MM.1S (cell line): ENCODE data around the gene IQCF5.

Source experiments
- DNase-seq: peaks from one replicate; pipeline ENCODE4 v3.0.0-alpha.2; 2015
- H2AFZ ChIP-seq: fragments of 300-600 bp; sonication (generic); 2 replicates; pipeline ENCODE4 v1.6.0; 2016; ENCODE audit warnings: antibody characterized with exemption, low read length
- H3F3A ChIP-seq: fragments of 300-600 bp; sonication (generic); 2 replicates; pipeline ENCODE4 v1.6.1; 2016; ENCODE audit warnings: mild to moderate bottlenecking, antibody characterized with exemption, low read length, moderate library complexity, mixed read lengths; ENCODE audit not compliant: insufficient read depth
- H3K27ac ChIP-seq: fragments of 300-600 bp; sonication (generic); 2 replicates; pipeline ENCODE4 v1.5.1; 2016; ENCODE audit warnings: mild to moderate bottlenecking, low read length
- H3K27me3 ChIP-seq: fragments of 300-600 bp; sonication (generic); replicated peaks from 2 replicates; pipeline ENCODE4 v1.6.0; 2016; ENCODE audit warnings: low read length; ENCODE audit not compliant: insufficient read depth
- H3K36me3 ChIP-seq: fragments of 300-600 bp; sonication (generic); replicated peaks from 2 replicates; pipeline ENCODE4 v1.6.1; 2016; ENCODE audit warnings: mild to moderate bottlenecking, low read length, mixed read lengths; ENCODE audit not compliant: insufficient read depth
- H3K4me1 ChIP-seq: fragments of 300-600 bp; sonication (generic); 2 replicates; pipeline ENCODE4 v1.6.1; 2016; ENCODE audit warnings: low read length, mixed read lengths
- H3K4me2 ChIP-seq: fragments of 300-600 bp; sonication (generic); 2 replicates; pipeline ENCODE4 v1.6.0; 2016; ENCODE audit warnings: low read depth, low read length
- H3K4me3 ChIP-seq: fragments of 300-600 bp; sonication (generic); 2 replicates; pipeline ENCODE4 v1.5.1; 2016; ENCODE audit warnings: low read length, mixed read lengths
- H3K79me2 ChIP-seq: fragments of 300-600 bp; sonication (generic); 2 replicates; pipeline ENCODE4 v1.6.1; 2016; ENCODE audit warnings: mixed run types, low read length, mixed read lengths
- H3K9ac ChIP-seq: fragments of 300-600 bp; sonication (generic); 2 replicates; pipeline ENCODE4 v1.6.1; 2016; ENCODE audit warnings: low read length, mixed read lengths
- H3K9me2 ChIP-seq: fragments of 300-600 bp; sonication (generic); replicated peaks from 2 replicates; pipeline ENCODE4 v1.6.1; 2016; ENCODE audit warnings: mild to moderate bottlenecking, low read length, mixed read lengths; ENCODE audit not compliant: insufficient read depth
- H3K9me3 ChIP-seq: fragments of 300-600 bp; sonication (generic); replicated peaks from 2 replicates; pipeline ENCODE4 v1.6.1; 2016; ENCODE audit warnings: mild to moderate bottlenecking, low read length, mixed read lengths; ENCODE audit not compliant: insufficient read depth
- H4K20me1 ChIP-seq: fragments of 300-600 bp; sonication (generic); 2 replicates; pipeline ENCODE4 v1.6.1; 2016; ENCODE audit warnings: mild to moderate bottlenecking, low read length, moderate library complexity, mixed read lengths; ENCODE audit not compliant: insufficient read depth
- EZH2 ChIP-seq: fragments of 300-600 bp; sonication (generic); optimal IDR thresholded peaks from 2 replicates; pipeline ENCODE3; 2017; ENCODE audit warnings: low read depth, mild to moderate bottlenecking, antibody characterized with exemption, low read length, mixed read lengths
- EZH2phosphoT487 ChIP-seq: fragments of 300-600 bp; sonication (generic); IDR thresholded peaks from 2 replicates; pipeline ENCODE4 v1.6.1; 2018; ENCODE audit warnings: antibody characterized with exemption, low read length
- TF ChIP-seq, protein P1 (sequence below): fragments of 300-600 bp; sonication (generic); IDR thresholded peaks from 2 replicates; pipeline ENCODE4 v1.5.1; 2016; ENCODE audit warnings: antibody characterized with exemption, low read length, mixed read lengths

The IQCF5 gene

GRCh38 chr3:51875501-51875900, at the start of gene IQCF5:
TSS of gene IQCF5 (minus strand) at chr3:51875601. CDS start at chr3:51875531, 70 bp downstream.
- Histone ChIP-seq H3K4me3 (no peak within 1 kb of the TSS), H3K27me3 (no peaks in the 10 kb centered on the region), H3K79me2 (no peaks in the 10 kb centered on the region), H3K4me2 (no peak within 1 kb of the TSS), H4K20me1 (no peaks in the 10 kb centered on the region), H3K9me3 (no peaks in the 10 kb centered on the region), H3K9me2 (no peaks in the 10 kb centered on the region), H3K36me3 (no peaks in the 10 kb centered on the region), H3F3A (no peaks in the 10 kb centered on the region), H2AFZ (no peak within 1 kb of the TSS), H3K4me1 (no peaks in the 10 kb centered on the region), H3K9ac (no peak within 1 kb of the TSS), H3K27ac (no peak within 1 kb of the TSS)
- DNase-seq = no peak
- TF ChIP-seq, protein P1, sequence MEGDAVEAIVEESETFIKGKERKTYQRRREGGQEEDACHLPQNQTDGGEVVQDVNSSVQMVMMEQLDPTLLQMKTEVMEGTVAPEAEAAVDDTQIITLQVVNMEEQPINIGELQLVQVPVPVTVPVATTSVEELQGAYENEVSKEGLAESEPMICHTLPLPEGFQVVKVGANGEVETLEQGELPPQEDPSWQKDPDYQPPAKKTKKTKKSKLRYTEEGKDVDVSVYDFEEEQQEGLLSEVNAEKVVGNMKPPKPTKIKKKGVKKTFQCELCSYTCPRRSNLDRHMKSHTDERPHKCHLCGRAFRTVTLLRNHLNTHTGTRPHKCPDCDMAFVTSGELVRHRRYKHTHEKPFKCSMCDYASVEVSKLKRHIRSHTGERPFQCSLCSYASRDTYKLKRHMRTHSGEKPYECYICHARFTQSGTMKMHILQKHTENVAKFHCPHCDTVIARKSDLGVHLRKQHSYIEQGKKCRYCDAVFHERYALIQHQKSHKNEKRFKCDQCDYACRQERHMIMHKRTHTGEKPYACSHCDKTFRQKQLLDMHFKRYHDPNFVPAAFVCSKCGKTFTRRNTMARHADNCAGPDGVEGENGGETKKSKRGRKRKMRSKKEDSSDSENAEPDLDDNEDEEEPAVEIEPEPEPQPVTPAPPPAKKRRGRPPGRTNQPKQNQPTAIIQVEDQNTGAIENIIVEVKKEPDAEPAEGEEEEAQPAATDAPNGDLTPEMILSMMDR = no peak
- no peak for TF ChIP-seq EZH2
- TF ChIP-seq EZH2phosphoT487 = no peak

GRCh38 chr3:51921081-51921578, 45.7 kb upstream of the IQCF5 start:
- Histone ChIP-seq H4K20me1 (no peaks in the 10 kb centered on the region), H2AFZ (no peak overlapping the region), H3K4me2 (no peak overlapping the region), H3K4me3 (no peak overlapping the region), H3K9ac (no peak overlapping the region), H3K27me3 (no peaks in the 10 kb centered on the region), H3K4me1 (no peaks in the 10 kb centered on the region), H3K79me2 (no peaks in the 10 kb centered on the region), H3K9me3 (no peaks in the 10 kb centered on the region), H3K36me3 (no peaks in the 10 kb centered on the region), H3K27ac (no peak overlapping the region), H3F3A (no peaks in the 10 kb centered on the region), H3K9me2 (no peaks in the 10 kb centered on the region)
- no peak for DNase-seq
- TF ChIP-seq, protein P1 = no peak
- TF ChIP-seq EZH2phosphoT487 (no peak), EZH2 (no peak)

GRCh38 chr3:51916418-51916817, 41.0 kb upstream of the IQCF5 start:
- Histone ChIP-seq H2AFZ (no peak overlapping the region), H3K9ac (no peak overlapping the region), H3K27ac (no peak overlapping the region), H4K20me1 (no peaks in the 10 kb centered on the region), H3K27me3 (no peaks in the 10 kb centered on the region), H3K4me1 (no peaks in the 10 kb centered on the region), H3F3A (no peaks in the 10 kb centered on the region), H3K36me3 (no peaks in the 10 kb centered on the region), H3K4me2 (no peak overlapping the region), H3K9me3 (no peaks in the 10 kb centered on the region), H3K9me2 (no peaks in the 10 kb centered on the region), H3K4me3 (no peak overlapping the region), H3K79me2 (no peaks in the 10 kb centered on the region)
- DNase-seq = no peak
- TF ChIP-seq EZH2 (no peak), EZH2phosphoT487 (no peak)
- TF ChIP-seq, protein P1 = no peak
